GM12891 (cell line): Measurements from ENCODE around the gene CAMTA1.

Experiments
- DNase-seq: peaks from one replicate; pipeline ENCODE4 v3.0.0; 2011; ENCODE audit warnings: low spot score; ENCODE audit not compliant: insufficient read length
- FAIRE-seq: peaks from 2 replicates; lab custom pipeline; 2011; peaks lifted over from hg19 to GRCh38; lab: Jason Lieb, UNC
- PAX5 ChIP-seq: IDR thresholded peaks from 2 replicates; pipeline ENCODE4 v1.6.1; 2011; ENCODE audit warnings: low read length, moderate library complexity, mild to moderate bottlenecking; ENCODE audit not compliant: insufficient read depth, severe bottlenecking
- POLR2A ChIP-seq: IDR thresholded peaks from 2 replicates; pipeline ENCODE4 v1.6.1; 2011; ENCODE audit warnings: low read depth, low read length, control low read depth
- POLR2AphosphoS5 ChIP-seq: IDR thresholded peaks from 2 replicates; pipeline ENCODE4 v1.6.1; 2011; ENCODE audit warnings: low read depth, low read length, control low read depth
- POU2F2 ChIP-seq: IDR thresholded peaks from 2 replicates; pipeline ENCODE4 v1.6.1; 2011; ENCODE audit warnings: low read depth, mild to moderate bottlenecking, control low read depth, low read length, moderate library complexity
- SPI1 ChIP-seq: IDR thresholded peaks from 2 replicates; pipeline ENCODE4 v1.6.1; 2011; ENCODE audit warnings: low read depth, low read length, control low read depth
- TAF1 ChIP-seq: IDR thresholded peaks from 2 replicates; pipeline ENCODE4 v1.6.1; 2011; ENCODE audit warnings: low read depth, low read length, control low read depth

CAMTA1 gene

DNA sequence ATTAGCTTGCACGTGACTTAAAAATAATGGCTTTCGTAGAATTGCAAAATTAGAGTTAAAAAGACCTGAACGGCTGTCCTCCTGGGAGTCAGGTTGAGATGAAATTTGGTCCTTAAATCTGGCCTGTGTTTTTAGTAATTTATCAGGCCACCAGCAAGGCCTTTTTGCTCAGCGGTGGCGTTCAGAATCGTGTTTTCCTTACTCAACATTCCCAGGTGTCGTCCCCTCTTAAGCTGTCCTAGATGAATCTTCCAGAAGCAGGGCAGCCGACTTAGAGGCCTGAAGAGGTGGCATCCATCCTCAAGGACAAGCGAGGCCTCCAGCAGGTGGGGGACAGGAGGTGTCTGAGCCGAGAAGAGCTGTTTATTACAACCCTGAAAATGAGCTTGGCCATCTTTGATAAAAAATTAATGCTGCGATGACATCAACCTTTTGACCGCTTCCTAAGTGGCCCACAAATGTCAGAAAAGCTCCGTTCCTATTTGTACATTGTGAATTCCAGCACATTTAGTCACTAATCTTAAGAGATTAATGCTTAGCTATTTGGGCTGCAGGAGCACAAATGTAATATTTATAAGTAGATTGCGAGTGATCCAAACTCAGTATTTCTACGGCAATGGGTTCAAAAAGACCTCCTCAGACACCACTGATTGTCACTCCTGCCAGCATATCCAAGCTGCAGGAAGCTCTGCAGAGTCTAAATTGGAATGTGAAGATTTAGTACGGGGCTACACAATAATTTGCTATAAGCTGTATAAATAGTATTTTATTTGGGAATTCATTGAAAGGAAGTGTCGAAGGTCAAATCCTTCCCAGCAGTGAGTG is 641.7 kb downstream of the CAMTA1 start:
- DNase-seq (no peak), FAIRE-seq (no peak)
- TF ChIP-seq POLR2AphosphoS5: no peak
- no peak for TF ChIP-seq POU2F2
- no peak for TF ChIP-seq PAX5
- TF ChIP-seq SPI1: no peak
- TF ChIP-seq POLR2A: no peak
- no peak for TF ChIP-seq TAF1

DNA sequence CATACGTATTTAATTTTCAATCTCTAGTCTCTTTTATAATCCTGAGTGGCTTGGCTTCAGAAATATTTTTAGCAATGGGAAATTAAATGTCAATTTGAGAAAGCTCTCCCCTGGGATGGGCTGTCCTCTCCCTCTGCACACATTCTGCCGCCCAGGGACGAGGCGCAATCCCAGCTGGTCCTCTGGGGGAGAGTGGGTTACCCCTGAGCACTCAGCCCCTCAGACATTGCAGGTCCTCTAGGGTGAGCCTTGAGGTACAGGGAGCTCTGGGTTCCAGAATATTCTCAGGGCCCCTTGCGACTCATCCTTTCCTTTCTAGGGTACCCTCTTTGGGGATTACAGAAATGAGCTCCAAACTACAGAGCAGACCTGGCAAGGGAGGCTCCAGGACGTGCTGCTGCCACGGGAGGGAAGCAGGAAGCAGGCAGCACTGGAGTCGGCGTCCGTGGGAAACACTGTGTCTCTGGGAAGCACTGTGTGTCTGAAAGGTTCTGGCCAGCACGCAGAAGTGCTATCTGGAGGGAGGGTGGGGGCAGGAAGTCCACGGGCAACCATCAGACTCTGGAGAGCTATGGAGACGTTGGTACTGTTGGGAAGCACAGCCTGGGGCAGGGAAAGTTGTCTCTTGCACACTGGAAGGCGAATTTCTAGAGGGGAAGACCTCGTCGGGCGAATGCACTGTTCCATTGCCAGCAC is 642.5 kb downstream of the CAMTA1 start:
- DNase-seq (no peak), FAIRE-seq (no peak)
- TF ChIP-seq POU2F2: no peak
- TF ChIP-seq POLR2AphosphoS5: no peak
- no peak for TF ChIP-seq PAX5
- no peak for TF ChIP-seq SPI1
- TF ChIP-seq TAF1: no peak
- no peak for TF ChIP-seq POLR2A

DNA sequence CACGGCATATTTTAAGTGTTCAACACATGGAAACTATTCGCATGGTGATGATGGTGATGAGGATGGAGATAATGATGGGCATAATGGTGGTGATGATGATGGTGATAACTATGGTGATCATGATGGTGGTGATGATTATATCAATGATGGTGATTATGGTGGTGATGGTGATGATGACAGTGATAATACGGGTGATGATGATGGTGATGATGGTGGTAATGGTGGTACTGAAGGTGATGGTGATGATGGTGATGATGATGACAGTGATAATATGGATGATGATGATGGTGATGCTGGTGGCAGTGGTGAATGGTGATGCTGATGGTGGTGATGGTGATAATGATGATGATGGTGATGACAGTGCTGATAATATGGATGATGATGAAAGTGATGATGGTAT is 644.0 kb downstream of the CAMTA1 start:
- no peak for DNase-seq
- TF ChIP-seq TAF1: no peak
- TF ChIP-seq POU2F2: no peak
- no peak for TF ChIP-seq SPI1
- no peak for TF ChIP-seq PAX5
- no peak for TF ChIP-seq POLR2A
- TF ChIP-seq POLR2AphosphoS5: no peak
- no peak for FAIRE-seq

DNA sequence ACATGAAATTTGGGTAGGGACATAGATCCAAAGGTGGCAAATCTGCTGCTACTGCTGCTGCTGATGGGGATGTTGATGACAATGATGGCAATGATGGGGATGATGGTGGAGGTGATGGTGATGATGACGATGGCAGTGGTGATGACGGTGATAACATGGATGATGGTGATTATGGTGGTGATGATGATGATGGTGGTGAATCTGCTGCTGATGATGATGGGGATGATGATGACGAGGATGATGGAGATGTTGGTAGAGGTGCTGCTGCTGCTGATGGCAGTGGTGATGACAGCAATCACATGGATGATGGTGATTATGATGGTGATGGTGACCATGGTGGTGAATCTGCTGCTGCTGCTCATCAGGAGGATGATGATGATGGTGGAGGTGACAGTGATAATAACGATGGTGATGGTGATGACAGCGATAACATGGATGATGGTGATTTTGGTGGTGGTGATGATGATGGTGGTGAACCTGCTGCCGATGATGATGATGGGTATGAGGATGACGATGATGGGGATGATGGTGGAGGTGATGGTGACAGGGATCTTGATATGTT is 644.9 kb downstream of the CAMTA1 start:
- no peak for DNase-seq
- TF ChIP-seq TAF1 (no peak), SPI1 (no peak), PAX5 (no peak), POLR2AphosphoS5 (no peak), POLR2A (no peak), POU2F2 (no peak)
- no peak for FAIRE-seq

DNA sequence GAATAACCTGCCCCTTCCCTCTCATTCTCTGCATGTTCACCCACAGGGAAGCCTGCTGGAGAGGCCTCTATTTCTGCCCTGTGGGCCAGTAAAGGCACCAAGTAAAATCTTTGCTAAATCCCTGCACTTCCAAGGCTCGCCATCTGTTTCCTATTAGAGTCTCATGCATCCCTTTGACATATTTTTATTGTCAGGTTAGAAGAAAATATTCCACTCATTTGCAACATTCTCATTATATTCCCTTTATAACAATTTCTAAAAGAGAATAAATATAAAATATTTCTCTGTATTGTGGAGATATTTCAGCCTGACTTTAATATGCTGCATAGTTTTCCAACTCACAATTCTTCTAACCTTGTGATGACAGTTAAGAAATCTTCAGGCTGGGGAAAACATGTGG is 645.4 kb downstream of the CAMTA1 start:
- FAIRE-seq (no peak), DNase-seq (no peak)
- TF ChIP-seq POLR2AphosphoS5: no peak
- TF ChIP-seq POLR2A: no peak
- no peak for TF ChIP-seq TAF1
- no peak for TF ChIP-seq POU2F2
- no peak for TF ChIP-seq SPI1

DNA sequence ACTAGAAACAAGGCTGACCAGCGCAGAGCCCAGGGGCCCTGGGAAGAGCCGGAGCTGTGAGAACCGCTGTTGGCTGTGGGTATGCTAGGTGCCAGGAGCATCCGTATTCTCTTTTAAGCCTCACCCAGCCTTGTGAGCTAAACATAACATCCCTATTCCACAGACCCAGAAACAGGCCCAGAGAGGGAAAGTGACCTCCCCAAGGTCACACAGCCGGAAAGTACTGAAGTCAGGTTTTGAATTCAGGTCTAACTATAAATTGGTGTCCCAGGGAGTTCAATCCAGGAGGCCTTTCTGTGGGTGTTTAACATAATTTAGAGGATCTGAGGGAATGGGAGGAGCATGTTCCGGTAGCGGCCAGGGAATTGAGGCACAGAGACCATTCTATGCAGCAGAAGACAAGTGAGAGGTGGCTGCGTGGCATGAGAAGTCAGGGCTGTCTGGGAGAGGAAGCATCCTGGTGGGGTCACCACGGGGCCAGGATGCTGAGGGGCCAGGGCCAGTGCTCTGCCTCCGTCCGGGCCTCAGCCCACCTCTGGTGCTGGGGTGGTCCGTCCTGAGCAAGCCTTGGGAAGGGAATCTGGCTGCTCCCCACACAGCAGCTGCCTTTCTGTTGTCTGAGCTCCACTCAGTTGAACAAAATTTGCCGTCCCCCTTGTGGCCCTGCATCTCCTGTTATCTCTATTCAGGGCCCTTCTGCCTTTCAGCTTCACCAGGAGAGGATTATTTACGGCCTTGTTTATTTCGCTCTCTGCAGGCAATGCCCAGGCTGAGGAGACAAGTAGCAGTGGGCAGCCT is 647.0 kb downstream of the CAMTA1 start:
- TF ChIP-seq POU2F2: no peak
- no peak for TF ChIP-seq POLR2A
- no peak for TF ChIP-seq POLR2AphosphoS5
- no peak for TF ChIP-seq PAX5
- no peak for TF ChIP-seq SPI1
- TF ChIP-seq TAF1: no peak
- no peak for DNase-seq
- FAIRE-seq: no peak

DNA sequence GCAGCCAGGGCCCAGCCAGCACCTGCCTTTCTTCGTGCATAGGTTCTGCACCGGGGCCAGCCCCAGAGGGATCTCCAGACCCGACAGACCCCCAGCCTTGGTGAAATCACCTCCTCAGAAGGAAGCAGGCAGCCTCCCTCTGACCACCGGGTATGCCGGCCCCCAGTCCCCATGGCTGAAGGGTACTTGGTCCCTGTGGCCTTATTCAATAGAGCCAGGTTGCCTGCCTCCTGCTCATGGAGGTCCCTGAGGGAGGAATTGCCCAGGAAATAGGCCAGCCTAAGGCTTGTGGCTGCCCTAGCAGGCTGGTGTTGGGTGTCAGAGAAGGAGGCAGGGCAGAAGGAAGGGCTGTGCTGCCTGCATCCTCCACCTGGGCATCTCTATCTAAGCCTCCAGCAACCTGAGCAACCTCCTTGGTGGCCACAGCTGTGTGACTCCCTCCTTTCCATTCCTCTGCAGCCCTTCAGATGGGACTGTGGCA is 647.7 kb downstream of the CAMTA1 start:
- DNase-seq (no peak), FAIRE-seq (no peak)
- TF ChIP-seq POLR2AphosphoS5 (no peak), SPI1 (no peak), POU2F2 (no peak)

DNA sequence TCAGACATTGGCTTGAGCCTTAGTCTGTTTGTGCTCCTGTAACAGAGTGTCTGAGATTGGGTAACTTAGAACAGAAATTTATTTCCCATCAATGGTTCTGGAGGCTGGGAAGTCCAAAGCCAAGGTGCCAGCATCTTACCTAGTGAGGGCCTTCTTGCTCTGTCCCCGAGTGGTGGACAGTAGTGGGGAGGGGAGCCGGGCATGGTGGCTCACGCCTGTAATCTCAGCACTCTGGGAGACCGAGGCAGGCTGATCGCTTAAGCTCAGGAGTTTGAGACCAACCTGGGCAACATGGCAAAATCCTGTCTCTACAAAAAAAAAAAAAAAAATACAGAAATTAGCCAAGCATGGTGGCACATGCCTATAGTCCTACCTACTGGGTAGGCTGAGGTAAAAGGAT is 649.3 kb downstream of the CAMTA1 start:
- no peak for FAIRE-seq

More for the DNA sequence above, 649.3 kb downstream of the CAMTA1 start:
- no peak for DNase-seq
- no peak for TF ChIP-seq TAF1
- TF ChIP-seq SPI1: no peak
- TF ChIP-seq POLR2A: no peak
- TF ChIP-seq PAX5: no peak
- no peak for TF ChIP-seq POLR2AphosphoS5
- no peak for TF ChIP-seq POU2F2
